ENCODE results near the gene OCIAD1.

- TF ChIP-seq EP300 (IDR thresholded peaks at IDR 0.05; ENCODE audit: low read depth in 2 of 2, low read length in 2 of 2), result no peak
- TF ChIP-seq EP300 (CRISPR knock-in tag; IDR thresholded peaks at IDR 0.05; ENCODE audit: borderline replicate concordance), result no peak
- TF ChIP-seq MXI1 (IDR thresholded peaks at IDR 0.05; ENCODE audit: borderline replicate concordance, low read depth, low read length), result no peak
- no peak for TF ChIP-seq HMGXB4 (CRISPR knock-in tag; IDR thresholded peaks at IDR 0.05; ENCODE audit: borderline replicate concordance in 1 of 2, low read depth in 1 of 2)
- TF ChIP-seq CTCF (CRISPR knock-in tag; IDR thresholded peaks at IDR 0.05), result no peak
Measured at GRCh38 chr4:48853604-48854394, 22.9 kb downstream of the OCIAD1 start.
